KBM-7 (cell line): ENCODE results near the gene FBLL1.
"Not testable (repeated sequence)": the region's sequence is repeated elsewhere in the genome, so short reads cannot be mapped to it uniquely, and the experiment has no call there.

Experiments used
- DNase-seq: peaks from one replicate; pipeline ENCODE4 v3.0.0-alpha.2; 2015
- in situ Hi-C: fragments of 300-500 bp; cut with MboI; formaldehyde crosslinking; loops from 2 replicates; pipeline ENCODE4 v1.14.3; 2020; ENCODE audit warnings: low sequenced_read_pairs, low pct_unique_long_range_greater_than_20kb, mixed read lengths

The FBLL1 gene

DNA sequence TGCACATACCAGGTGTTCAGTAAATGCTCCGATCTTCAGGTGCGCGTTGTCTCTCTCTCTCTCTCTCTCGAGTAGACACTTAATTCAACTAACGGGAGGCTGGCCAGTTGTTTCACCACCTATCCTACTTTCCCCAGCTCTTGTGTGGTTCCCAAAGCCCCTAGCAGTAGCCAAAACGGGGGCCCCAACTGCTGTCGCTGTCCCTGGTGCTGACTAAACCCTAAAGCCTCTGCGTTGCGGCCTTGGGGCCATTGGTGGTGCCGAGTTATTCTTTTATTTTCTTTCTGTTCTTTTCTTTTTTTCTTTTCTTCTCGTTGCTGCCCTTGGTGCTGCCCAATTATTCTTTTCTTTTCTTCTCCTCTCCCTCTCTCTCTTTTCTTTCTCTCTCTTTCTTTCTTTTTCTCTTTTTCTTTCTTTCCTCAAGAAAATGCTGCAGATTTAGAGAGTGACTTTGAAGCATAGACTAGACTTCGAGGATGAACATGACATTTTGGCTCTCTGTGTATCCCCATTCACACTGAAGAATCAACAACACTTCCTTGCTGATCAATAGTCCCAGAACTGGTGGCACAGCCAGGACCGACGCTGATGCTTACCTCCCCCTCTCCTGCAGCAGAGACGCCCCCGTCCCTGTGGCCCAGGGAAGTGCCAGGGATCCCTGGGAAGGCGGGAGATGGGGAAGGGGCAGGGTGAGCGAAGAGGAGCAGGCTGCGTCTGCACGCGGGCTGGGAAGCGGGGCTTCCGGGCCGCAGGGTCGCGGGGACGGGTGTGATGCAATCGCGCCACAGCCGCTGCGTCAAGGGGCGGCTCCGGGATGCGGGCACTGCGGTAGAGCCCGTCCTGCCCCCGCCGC lies at the start of gene FBLL1:
TSS of gene FBLL1 (plus strand) at position 785 of the 853 bp plus-strand sequence. CDS start 200 bp downstream, outside the sequence.
- peak; percentile 25 for DNase-seq
- in situ Hi-C loops, result no loop called here

DNA sequence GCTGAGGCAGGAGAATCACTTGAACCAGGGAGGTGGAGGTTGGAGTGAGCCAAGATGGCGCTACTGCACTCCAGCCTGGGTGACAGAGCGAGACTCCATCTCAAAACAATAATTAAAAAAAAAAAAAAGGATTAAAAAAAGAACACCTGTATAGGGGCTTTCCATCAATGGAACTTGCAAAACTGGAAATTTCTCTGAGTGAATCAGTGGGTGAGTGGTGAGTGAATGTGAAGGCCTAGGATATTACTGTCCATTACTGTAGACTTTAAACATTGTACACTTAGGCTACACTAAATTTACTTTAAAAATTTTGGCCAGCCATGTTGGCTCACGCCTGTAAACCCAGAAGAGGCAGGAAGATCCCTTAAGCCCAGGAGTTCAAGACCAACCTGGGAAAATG lies 48.5 kb upstream of the FBLL1 start:
- in situ Hi-C loops, result no loop called here
- DNase-seq, result no peak

DNA sequence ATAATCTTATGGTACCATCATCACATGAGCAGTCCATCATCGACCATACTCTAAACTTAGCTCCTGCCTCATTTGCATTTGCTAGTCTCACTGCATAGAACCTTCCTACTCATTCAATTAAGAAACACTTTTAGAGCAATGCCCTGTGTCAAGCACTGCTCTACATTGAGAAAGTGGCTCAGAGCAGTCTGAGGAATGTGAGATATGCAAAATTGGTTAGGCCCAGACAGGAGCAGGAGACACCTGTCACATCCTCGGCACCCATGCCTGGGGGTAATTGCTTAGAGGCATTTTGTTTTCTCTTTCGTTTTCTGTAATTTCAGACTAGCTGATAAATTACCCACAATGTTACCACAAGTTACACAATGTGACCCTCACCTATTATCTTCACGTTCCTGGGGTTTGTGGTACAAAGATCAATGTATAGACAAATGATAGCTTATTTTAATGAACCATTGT lies 47.7 kb upstream of the FBLL1 start:
- no peak for DNase-seq
- in situ Hi-C loops, result no loop called here

DNA sequence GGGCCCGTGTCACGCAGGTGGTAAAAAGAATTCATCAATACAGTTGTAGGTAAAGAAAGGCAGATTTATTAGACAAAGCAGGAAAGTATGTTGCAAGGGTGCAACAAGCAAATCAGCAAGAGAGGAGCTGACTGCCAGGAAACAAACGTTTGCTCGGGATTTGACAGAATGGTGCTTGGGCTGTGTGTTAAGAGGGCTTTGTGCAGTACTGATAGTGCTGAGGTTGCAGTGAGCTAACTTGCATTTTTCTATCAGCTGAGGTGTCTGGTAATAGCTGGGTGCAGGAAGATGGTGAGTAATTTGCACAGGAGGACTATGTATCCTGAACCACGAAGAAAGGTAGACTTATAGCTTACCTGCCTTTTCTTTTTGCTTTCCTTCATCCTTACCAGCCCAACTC lies 46.7 kb upstream of the FBLL1 start:
- no peak for DNase-seq
- in situ Hi-C loops, result no loop called here

DNA sequence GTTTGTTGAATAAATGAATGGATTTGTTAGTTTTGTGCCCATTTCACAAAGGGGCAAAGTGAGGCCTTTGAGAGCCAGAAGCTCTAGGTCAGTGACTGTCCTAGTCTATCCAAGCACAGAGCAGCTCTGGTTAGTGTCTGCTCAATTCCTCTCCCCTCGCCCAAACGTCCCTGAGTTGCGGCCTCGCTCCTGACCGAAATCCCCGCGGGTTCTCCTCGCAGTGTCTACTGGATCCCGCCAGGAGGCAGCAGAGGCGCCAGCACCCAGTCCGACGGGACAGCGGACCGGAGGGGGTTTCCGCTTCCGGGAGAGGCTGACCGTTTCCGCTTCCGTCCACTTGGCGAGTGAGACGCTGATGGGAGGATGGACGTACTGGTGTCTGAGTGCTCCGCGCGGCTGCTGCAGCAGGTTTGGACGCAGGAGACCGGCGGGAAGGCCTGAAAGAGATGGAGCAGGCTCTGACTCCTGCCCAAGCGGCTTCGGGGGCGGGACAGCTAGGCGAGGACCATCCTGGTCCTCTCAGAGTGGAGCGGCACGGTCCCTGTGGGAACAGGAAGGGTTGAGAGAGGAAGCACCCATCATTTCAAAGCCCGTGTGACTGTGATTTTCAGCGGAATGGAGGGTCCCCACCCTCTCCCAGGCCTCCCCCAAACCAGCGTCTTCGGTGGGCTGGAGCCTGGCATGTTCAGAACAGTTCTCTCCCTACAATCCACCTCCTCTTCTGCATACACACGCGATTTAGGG lies 42.8 kb upstream of the FBLL1 start, which contains the start of gene RARS1:
TSS of gene RARS1 (plus strand) at position 336 of the 744 bp plus-strand sequence. CDS start at position 364, 28 bp downstream.
- in situ Hi-C loops, result no loop called here
- DNase-seq, result peak; percentile 92

DNA sequence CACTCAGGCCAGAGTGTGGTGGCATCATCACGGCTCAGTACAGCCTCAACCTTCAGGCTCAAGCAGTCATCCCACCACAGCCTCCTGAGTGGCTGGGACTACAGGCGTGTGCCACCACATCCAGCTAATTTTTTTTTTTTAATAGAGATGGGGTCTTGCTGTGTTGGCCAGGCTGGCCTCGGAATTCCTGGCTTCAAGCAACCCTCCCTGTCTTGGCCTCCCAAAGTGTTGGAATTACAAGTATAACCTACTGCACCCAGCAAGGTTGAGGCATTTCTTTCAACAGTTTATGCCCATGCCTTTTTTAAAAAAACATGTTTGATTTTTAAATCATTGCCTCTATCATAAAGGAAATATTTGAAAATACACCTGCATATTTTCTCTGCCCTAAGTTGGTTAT lies 40.0 kb upstream of the FBLL1 start:
- in situ Hi-C loops, result no loop called here
- DNase-seq, result no peak

DNA sequence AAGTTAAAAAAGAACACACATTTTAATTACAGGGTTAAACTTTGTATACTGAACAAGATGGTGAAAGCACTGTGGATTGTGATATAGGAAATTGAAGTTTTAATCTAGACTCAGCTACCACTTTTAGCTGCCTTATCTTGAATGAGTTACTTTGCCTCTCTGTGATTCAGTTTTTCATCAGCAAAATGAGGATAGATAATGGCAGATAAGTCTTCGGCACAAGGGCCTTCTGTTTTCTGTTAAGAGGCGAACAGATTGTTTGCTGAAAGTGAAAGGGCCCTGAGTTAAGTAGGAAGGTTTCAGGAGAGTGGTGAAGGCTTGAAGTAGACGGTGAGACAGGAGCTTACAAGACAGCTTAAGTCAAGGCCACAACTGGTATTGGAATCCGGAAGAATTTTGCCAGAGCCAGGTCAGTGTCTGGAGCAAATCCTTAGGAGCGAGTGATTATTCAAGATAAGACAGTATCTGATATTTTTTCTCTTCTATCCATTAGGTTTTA lies 35.0 kb upstream of the FBLL1 start:
- DNase-seq, result no peak
- in situ Hi-C loops, result no loop called here

DNA sequence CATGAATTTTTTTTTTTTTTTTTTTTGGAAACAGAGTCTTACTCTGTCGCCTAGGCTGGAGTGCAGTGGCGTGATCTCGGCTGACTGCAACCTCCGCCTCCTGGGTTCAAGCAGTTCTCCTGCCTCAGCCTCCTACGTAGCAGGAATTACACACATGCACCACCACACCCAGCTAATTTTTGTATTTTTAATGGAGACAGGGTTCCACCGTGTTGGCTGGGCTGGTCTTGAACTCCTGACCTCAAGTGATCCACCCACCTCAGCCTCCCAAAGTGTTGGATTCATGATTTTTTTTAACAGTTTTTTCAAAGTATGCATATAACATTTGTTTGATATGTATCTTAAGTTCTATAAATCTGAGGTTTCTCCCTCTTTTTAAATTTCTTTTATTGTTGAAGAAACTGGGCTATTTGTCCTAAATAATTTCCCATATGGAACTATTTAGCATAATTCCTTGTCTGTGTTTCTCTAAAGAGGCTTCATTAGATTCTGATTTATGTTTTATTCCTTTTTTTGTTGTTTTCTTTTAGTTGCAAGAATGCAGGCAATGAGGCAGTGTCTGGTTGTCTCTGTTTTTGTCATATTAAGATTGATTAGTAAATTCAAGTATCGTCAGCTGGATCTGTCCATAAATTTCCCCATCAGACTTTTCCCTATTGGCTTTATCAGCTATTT lies 26.4 kb upstream of the FBLL1 start:
- in situ Hi-C loops, result no loop called here
- DNase-seq, result no peak

DNA sequence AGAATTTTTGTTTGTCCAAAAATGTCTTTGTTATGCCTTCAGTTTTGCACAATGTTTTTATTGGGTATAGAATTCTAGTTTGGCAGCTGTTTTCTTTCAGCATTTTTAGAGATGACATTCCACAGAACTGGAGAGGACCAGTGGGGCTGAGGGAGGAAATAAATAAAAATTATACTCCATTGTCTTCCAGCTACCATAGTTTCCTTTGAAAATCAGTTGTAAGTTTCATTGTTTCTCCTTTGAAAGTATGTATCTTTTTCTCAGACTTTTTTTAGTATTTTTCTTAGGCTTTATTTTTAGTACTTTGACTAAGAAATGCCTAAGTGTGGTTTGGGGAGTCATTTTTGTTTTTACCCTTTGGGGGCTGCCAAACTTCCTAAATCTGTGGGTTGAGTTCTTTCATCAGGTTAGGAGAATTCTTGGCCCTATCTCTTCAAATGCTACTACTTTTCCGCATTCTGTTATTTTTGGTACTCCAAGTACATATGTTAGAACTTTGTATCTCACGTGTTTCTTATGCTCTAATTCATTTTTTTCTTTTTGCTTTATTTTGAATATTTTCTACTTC lies 15.2 kb upstream of the FBLL1 start:
- DNase-seq, result no peak
- in situ Hi-C loops, result no loop called here

DNA sequence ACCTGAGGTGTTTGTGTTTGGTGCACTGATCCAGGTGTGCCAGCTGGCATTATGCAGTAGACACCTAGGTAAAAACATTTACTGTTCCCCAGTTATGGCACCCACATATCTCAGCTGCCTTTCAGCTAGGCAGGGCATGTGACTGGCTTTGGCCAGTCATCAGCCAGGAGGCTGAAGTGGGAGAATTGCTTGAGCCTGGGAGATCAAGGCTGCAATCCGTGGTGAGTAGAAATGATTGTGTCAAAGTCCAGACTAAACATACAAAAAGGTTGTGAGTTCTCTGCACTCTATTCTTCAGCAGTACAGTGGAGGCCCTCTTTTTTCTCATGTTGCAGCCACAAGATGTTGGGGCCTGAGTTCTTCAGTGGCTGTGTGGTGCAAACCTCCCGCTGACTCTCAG lies 3.2 kb upstream of the FBLL1 start:
- no peak for DNase-seq
- in situ Hi-C loops, result no loop called here

DNA sequence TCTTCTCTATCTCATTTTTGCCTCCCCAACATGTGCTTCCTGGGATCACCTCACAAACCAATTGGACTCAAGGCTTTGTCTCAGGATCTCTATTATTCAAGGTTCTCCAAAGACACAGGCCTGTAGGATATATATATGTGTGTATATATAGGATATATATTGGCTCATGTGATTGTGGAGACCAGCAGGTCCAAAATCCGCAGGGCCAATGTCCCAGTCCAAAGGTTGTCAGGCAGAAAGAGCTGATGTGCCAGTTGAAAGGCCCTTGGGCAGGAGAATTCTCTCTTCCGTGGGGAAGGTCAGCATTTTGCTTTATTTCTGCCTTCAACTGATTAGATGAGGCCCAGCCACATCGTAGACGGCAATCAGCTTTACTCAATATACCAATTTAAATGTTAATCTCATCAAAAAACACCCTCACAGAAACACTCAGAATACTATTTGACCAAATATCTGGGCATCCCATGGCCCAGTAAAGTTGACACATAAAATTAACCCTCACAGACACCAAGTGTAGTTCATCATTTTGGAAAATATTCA lies 1.3 kb upstream of the FBLL1 start:
- no peak for DNase-seq
- in situ Hi-C loops, result no loop called here

DNA sequence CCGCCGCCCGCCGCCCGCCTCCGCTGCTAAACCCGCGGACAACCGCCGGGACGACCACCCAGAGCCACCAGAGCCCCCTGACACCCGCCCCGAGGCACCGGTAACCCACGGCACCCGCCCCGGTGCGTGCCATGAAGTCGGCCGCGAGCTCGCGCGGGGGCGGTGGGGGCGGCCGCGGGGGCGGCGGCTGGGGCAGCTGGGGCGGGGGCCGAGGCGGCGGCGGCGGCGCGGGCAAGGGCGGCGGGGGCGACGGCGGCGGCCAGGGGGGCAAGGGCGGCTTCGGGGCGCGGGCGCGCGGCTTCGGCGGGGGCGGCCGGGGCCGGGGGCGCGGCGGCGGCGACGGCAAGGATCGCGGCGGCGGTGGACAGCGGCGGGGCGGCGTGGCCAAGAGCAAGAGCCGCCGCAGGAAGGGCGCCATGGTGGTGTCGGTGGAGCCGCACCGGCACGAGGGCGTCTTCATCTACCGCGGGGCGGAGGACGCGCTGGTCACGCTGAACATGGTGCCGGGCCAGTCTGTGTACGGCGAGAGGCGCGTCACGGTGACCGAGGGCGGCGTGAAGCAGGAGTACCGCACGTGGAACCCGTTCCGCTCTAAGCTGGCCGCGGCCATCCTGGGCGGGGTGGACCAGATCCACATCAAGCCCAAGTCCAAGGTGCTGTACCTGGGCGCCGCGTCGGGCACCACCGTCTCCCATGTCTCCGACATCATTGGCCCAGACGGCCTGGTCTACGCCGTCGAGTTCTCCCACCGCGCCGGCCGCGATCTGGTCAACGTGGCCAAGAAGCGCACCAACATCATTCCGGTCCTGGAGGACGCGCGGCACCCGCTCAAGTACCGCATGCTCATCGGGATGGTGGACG lies 499 bp downstream of the FBLL1 start:
- no peak for DNase-seq
- in situ Hi-C loops, result no loop called here

DNA sequence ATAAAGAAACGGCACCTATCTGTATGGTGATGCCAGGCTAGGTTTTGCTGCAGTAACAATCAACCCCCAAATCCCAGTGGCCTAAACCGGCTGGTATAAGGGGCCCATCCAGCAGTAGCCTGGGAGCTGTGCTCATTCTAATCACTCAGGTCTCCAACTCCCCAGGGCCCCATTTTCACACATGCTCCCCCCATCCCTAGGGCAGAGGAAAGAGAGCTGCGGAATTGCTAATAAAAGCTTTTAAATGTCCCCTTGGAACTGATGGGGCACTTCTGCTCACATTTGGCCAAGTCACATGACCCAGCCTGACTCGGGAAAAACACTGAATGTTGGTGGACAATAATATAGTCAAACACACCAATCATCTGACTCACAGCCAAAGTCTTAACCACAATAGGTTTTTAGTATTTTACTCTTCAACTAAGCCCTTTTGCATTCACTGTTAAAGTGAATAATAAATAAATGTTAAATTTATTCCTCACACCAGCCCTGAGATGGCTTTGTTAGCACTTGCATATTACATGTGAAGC lies 1.6 kb downstream of the FBLL1 start:
- DNase-seq, result no peak
- in situ Hi-C loops, result no loop called here

DNA sequence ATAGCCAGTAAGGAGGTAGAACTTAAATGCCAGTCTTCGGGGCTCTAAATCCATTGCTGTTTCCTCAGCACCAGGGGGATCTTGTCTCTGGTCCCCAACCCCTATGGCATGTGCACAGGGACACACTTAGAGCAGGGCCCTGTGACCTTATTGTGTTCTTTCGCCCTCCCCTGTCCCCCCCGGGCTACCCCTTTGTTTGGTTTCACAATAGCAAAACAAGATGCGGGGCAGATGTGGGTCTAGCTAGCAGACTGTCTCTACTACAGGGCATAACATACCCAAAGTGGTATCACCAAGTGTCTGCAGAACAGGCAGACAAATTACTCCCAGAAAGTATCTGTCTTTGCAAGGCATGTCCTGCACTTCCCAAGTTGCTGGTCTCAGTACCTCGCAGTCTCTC lies 2.1 kb downstream of the FBLL1 start:
- in situ Hi-C loops, result no loop called here

DNA sequence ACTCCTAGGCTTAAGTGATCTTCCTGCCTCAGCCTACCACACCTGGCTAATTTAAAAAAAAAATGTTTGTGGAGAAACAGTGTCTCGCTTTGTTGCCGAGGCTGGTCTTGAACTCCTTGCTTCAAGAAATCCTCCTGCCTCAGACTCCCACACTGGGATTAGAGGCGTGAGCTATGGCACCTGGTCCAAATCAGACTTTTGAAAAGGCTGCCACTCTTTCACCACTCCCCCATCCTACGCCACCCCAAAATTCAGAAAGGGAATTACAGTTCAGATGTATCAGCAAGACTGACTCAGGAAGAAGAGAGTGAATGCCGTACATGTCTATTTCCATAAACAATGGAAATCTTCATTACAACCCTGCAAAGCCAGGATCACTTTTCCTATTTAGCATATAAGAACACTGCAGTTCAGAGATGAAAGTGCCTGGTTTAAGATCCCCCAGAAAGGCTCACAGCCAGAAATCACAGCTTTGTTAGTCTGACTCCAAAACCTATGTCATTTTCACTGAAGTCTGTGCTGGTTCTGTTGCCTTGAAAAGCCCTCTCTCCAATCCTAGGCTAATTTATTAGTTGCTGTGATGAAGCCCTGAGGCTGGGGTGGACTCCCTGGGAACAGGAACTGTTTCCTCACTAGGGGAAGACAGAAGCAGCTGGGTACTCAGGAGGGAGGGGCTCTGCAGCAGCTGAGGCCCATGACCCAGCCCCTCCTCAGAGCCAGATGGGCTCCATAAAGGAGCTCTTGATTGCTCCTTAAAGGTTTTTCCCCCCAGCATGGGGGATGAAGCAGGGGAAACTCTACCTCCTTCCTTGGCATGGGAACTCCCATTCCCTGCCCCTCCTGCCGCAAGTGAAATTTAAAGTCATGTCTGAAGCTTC lies 3.1 kb downstream of the FBLL1 start:
- no peak for DNase-seq
- in situ Hi-C loops, result no loop called here

More for the DNA sequence above, 2.1 kb downstream of the FBLL1 start:
- no peak for DNase-seq

DNA sequence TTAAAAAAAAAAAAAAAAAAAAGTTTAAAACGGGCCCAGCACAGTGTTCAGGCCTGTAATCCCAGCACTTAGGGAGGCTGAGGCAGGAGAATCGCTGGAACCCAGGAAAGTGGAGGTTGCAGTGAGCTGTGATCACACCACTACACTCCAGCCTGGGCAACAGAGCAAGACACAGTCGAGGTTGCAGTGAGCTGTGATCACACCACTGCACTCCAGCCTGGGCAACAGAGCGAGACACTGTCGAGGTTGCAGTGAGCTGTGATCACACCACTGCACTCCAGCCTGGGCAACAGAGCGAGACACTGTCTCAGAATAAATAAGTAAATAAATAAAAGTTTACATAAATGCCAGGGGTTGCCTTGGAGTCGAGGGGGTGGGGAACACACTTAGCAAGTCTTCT lies 5.2 kb downstream of the FBLL1 start:
- in situ Hi-C loops, DNase-seq: not testable (repeated sequence)

DNA sequence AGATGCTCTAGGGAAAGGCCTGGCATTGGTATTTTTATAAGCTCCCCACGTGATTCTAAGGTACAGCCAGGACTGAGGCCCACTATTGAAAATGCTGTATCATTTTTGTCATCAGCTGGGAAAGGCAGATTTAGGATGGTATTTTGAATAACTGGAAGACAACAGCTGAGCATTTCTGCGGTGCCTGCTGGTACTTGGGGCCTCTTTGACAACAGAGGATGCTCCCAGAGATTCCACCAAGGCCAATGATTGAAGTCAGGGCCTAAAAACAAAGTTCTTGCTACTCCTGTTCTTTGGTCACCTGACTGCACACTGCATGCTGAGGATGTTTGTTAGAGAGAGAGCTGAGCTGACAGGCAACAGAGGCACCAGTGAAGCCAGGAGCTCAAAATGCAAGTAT lies 8.1 kb downstream of the FBLL1 start:
- no peak for DNase-seq
- in situ Hi-C loops, result no loop called here
